HTR-8/SVneo (cell line): ENCODE results near the gene DECR2.

Experiments used
- DNase-seq: peaks from one replicate; pipeline ENCODE4 v3.0.0; 2011; ENCODE audit warnings: low spot score, mixed read lengths; ENCODE audit not compliant: insufficient read length
- FAIRE-seq: peaks from 2 replicates; lab custom pipeline; 2011; peaks lifted over from hg19 to GRCh38; lab: Jason Lieb, UNC

Gene DECR2

DNA sequence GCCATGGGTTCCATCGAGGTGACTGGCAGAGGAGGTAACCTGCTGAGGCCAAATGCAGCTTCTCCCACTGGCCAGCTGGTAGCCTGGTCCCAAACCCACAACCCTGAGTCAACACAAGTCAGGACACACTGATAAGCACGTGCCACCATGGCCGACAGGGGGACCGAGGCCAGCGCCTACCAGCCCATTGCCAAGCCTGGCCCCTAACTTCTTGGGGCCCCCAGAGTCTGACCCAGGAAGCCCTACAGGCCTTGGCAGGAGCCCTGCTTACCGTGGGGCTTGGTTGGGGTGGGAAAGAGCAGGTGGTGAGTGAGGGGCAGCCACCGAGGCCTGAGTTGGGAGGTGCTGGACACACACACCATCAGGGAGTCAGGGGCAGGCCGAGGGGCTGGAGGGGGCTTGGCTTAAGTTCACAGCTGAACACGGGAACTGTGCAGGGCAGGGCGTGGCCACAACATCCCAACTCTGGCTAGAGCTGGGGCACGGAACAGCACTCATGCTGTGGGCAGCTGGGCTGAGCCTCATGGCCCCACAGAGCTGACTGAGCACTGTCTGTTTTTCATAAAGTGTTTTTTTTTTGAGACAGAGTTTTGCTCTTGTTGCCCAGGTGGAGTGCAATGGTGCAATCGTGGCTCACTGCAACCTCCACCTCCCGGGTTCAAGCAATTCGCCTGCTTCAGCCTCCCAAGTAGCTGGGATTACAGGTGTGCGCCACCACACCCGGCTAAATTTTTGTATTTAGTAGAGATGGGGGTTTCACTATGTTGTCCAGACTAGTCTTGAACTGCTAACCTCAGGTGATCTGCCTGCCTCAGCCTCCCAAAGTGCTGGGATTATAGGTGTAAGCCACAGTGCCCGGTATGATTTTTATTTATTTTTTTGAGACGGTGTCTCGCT, 36.8 kb upstream of the DECR2 start:
- DNase-seq = no peak
- FAIRE-seq = no peak

- FAIRE-seq (no peak), DNase-seq (no peak)
Measured at GRCh38 chr16:366476-366875, 35.2 kb upstream of the DECR2 start.

DNA sequence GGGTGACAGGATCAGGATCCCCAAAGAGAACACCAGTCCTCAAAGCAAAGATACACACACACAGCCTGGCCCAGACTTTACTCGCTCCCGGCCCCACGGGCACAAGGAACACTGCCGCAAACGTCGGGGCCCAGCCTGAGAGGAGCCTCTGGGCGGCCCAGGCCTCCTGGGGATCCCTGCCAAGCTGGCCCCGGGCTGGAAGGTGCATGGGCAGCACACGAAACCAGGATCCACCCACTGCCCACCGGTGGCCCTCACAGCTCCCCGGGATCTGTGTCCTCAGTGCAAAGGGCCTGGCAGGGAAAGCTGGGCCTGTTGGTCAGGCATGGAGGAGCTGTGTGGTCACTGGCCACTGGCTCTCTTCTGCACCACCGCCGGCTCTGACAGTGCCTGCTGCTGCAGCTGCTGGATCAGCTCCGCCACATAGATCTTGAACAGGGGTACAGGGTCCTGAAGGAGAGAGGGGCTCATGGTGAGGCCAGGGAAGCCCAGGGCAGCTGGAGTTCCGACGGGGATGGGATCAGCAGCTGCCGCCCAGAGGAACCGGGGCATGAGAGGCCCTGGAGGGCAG, 34.3 kb upstream of the DECR2 start:
- FAIRE-seq = no peak

GRCh38 chr16:368388-369158, 33.1 kb upstream of the DECR2 start:
- DNase-seq = no peak
- no peak for FAIRE-seq

More for the DNA sequence above, 34.3 kb upstream of the DECR2 start:
- no peak for DNase-seq

DNA sequence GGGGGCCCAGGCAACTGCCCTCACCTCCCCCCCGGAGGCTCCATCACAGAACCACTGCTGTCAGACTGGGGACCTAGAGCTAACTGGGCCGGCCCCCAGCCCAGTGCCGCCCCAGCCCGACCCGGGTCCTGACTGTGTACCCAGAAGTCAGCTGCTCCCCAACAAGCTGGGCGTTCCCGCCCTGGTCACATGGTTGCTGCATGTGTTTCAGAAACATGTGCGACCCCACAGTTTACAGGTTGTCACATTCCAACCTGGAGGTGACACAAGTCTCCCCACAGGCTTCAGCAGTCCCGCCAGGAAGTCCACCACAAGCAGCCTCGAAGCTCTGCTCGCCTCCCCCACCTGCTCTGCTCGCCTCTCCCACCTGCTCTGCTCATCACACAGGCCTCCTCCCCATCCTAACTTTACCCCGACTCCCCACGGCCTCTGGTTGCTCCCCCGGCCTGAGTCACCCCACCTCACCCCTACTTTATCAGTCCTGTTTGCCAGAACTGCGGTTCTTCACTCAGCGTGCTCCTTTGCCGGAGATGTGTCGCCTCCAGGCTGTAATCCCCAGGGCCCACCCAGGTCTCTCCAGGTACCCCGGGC, 32.3 kb upstream of the DECR2 start:
- DNase-seq = no peak
- FAIRE-seq = no peak

GRCh38 chr16:369866-370436, 31.7 kb upstream of the DECR2 start:
- FAIRE-seq = no peak
- DNase-seq = no peak

DNA sequence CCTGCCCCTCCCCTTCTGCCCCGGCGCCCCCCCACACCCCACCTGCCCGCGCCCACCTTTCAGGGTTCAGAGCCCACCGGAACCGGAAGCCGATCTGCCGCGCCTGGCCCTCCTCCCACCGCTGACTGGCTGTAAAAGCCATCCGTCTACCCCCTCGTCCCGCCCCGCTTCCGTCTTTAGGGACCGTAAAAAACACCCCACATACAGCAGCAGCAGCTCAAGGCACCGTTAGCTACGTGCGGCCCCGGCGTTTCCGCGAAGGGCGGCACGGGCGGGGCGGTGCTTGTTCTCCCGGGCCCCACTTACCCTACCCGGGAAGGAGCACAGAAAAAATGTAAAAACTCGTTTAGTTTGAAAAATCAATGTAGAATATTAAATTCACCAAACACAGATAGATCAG, 31.2 kb upstream of the DECR2 start, which contains the start of gene MRPL28:
Gene MRPL28 (minus strand): TSS at position 96 of the 400 bp plus-strand sequence. CDS start 320 bp downstream, outside the sequence.
- DNase-seq = peak; percentile 95

GRCh38 chr16:370979-371514, 30.6 kb upstream of the DECR2 start:
- DNase-seq = no peak
- FAIRE-seq = no peak

More for the DNA sequence above, 31.2 kb upstream of the DECR2 start, which contains the start of gene MRPL28:
- peak; percentile 96 for FAIRE-seq

DNA sequence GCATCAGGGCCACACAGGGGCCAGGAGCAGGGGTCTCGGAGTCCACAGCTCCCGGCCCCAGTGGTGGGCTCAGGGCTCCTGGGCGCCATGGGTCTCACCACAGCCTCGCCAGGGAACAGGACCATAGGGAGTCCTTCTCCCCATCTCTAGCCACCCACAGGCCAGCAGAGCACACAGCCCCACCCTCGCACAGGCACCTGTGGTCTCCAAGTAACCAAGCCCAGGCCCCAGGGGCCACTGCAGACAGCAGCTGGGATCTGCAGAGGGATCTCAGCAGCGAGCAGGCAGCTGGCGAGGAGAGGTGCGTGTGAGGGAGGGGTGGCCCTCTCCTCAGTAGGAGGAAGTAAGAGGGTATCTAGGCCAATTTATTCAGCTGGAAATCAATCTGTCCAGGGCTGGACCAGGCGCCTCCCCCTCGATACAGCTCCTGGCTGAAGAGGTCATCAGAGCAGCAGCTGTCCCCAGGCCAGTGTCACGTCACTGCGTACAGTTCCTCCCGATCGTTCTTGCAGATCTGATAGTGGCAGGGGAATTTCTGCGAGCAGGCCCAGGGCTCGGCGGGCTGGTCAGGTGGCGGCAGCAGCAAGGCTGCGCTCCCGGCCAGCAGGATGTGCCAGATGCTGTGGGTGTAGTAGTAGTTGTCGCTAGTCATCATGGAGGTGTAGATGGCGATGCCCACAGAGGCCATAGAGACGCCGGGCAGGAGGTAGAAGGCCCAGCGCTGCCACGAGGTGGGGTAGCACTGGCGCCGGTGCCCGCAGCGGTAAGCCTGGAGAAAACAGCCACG, 30.0 kb upstream of the DECR2 start:
- no peak for FAIRE-seq
- DNase-seq = no peak

GRCh38 chr16:372302-372983, 29.2 kb upstream of the DECR2 start:
- no peak for FAIRE-seq
- DNase-seq = no peak

DNA sequence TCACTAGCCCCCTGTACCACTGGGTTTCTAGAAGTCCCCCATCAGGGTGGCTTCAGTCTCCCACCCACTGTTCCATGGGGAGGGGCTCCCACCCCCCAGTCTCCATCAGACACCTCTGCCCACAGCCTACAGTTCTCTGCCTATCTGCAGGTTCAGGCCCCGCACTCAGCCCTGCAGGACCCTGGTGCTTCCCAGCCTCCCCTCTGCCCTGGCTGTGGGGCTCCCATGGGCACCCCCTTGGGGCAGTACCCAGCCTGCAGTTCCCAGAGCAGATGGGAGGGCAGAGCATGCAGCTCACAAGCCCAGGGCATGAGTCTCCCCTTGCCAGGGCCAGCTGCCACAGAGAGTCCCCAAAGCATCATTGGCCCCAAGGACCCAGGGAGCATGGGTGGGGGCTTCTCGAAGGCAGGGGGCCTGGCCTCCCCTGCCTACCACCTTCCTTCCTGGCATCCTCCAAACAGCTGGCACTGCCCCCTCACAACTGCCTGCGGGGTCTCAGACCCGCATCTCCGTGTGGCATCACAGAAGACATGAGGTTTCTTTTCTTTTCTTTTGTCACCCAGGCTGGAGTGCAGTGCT, 28.6 kb upstream of the DECR2 start:
- FAIRE-seq (no peak), DNase-seq (no peak)

- no peak for DNase-seq
- no peak for FAIRE-seq
Measured at GRCh38 chr16:373848-374615, 27.7 kb upstream of the DECR2 start.

DNA sequence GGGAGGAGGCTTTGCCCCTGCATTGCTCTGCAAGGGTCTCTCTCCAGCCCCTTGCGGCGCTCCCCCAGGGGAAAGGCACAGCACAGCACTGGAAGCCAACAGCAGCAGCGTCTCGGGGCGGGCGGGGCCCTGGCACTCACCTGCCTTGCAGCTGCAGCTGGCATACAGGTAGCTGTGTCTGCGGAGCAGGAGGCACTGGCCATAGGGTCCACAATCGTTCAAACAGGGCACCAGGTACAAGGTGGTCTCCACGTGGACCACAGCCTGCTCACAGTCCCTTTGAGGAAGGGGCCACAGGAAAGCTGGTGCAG, 27.1 kb upstream of the DECR2 start:
- FAIRE-seq (no peak), DNase-seq (no peak)

DNA sequence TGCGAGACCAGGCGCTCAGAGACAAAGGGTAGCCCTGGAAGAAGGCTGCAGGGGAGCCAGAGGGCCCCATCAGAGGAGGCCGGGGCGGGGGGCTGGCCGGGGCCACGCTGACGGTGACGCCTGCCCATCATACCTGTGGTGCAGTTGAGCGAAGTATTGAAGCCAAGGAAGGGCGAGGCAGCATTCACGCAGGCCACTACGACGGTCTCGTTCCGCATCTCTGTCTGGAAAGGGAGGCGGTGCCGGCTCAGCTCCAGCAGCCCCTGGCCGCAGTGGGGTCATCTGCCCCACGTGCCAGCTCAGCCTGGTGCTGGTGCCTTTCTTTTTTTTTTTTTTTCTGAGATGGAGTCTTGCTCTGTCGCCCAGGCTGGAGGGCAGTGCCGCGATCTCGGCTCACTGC, 26.5 kb upstream of the DECR2 start:
- DNase-seq (no peak), FAIRE-seq (no peak)

- DNase-seq (no peak), FAIRE-seq (no peak)
Measured at GRCh38 chr16:375927-376816, 25.5 kb upstream of the DECR2 start.

DNA sequence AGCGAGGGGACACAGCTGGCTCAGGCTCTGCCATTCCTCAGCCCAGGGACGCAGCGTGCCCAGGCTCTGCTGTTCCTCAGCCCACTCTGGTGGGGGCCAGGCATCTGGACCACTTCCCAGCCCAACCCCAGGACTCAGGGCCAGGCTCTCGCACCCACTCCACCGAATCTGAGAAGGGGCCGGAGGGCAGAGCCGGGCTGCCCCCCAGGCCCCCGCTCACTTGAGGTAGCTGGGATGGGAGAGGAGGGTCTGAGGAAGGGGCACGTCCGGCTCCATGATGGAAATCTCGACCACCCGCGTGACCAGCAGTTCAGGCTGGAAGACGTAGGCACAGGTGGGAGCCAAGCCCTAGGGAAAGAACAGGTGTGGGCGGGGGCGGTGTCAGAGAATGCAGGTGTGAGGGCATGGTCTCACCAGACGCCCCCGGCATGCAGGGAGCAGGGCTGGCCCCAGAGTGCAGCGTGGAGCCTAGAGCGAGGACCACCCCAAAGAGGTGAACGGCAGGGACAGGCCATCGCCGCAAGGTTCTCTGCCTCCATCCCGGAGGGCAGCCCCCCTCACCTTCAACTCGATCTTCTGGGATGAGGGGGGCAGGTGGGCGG, 24.8 kb upstream of the DECR2 start:
- DNase-seq (no peak), FAIRE-seq (no peak)
